Measurements from ENCODE around the gene SH2D3C.

SH2D3C gene

GRCh38 chr9:127778280-127779135 lies at the start of gene SH2D3C:
SH2D3C (minus strand) TSS chr9:127778666; CDS start chr9:127778627, 39 bp downstream.
- DNase-seq (ENCODE audit: low spot score) = no peak

GRCh38 chr9:127826253-127826913 lies 47.9 kb upstream of the SH2D3C start:
- DNase-seq (ENCODE audit: low spot score) = no peak

DNA sequence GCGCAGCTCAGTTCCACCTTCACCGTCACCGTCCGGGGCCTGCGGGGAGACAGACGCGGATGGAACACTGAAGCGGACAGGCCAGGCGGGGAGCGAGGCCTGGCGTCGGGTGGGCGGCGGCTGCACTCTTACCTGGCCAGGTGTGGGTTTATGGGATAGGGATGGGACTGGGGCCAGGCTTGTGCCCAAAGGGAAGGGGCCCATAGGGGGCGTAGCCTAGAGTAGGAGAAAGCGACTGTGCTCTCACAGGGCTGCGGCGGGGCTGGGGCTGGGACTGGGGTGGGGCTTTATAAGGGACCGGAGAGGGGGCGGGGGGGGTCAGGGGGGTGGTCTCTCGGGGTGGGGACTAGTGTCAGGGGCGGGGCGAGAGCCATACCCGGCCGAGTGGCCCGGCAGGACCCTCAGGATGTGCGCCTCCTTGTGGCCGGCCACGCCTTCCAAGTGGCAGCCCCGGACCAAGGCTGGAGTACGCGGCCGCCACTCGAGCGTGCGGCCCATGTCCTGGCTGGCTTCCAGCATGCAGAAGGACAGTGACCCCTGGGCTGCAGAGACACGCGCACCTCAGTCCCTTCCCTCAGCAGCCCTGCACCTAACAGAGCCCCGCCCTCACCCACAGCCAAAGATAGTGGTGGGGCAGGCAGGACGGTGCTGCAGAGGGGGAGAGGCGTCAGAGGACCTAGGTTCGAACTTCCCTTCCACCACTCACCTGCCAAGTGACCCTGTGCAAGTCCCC lies 47.0 kb upstream of the SH2D3C start:
- no peak for DNase-seq (ENCODE audit: low spot score)

- no peak for DNase-seq (ENCODE audit: low spot score)
These were observed 43.6 kb upstream of the SH2D3C start for GRCh38 chr9:127822108-127822507.

DNA sequence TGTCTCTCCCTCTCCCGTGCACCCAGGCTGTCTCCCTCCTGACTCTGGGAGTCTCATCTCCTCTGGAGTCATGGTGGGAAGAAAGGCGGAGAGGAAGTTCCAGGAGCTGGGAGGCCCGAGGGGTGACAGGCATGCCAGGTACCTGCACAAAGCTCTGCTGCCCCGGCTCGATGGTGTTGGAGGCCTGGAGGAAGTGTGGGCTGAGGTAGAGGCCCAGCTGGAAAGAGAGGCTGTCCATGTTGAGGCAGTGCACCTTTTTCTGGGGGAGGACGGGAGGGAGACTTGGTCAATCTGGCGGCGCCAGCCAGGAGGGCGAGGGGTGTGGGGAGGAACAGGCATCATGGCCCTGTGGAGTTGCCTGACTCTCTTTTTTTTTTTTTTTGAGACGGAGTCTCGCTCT lies 40.1 kb upstream of the SH2D3C start:
- no peak for DNase-seq (ENCODE audit: low spot score)

GRCh38 chr9:127817881-127818434 lies 39.5 kb upstream of the SH2D3C start:
- DNase-seq (ENCODE audit: low spot score) = no peak

GRCh38 chr9:127816728-127817127 lies 38.3 kb upstream of the SH2D3C start:
- no peak for DNase-seq (ENCODE audit: low spot score)

DNA sequence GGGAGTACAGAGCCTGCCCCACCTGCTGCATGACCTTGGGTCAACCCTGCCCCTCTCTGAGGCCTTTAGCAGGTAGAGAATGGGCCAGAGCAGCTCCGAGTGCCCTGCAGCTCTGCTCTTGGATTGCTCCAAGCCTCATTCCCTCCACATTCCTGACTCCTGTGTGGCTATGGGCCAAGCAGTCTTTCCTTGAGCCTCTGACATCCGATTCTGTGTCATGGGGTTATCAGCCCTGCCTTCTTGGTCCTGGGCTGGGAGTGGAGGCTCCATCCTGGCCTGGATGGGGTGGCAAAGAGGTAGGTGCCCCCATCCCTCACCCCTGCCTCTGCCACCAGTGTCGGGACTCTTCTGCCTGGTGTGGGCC lies 37.9 kb upstream of the SH2D3C start:
- DNase-seq (ENCODE audit: low spot score) = no peak

- DNase-seq (ENCODE audit: low spot score) = no peak
These were observed 37.3 kb upstream of the SH2D3C start for GRCh38 chr9:127815512-127816361.

DNA sequence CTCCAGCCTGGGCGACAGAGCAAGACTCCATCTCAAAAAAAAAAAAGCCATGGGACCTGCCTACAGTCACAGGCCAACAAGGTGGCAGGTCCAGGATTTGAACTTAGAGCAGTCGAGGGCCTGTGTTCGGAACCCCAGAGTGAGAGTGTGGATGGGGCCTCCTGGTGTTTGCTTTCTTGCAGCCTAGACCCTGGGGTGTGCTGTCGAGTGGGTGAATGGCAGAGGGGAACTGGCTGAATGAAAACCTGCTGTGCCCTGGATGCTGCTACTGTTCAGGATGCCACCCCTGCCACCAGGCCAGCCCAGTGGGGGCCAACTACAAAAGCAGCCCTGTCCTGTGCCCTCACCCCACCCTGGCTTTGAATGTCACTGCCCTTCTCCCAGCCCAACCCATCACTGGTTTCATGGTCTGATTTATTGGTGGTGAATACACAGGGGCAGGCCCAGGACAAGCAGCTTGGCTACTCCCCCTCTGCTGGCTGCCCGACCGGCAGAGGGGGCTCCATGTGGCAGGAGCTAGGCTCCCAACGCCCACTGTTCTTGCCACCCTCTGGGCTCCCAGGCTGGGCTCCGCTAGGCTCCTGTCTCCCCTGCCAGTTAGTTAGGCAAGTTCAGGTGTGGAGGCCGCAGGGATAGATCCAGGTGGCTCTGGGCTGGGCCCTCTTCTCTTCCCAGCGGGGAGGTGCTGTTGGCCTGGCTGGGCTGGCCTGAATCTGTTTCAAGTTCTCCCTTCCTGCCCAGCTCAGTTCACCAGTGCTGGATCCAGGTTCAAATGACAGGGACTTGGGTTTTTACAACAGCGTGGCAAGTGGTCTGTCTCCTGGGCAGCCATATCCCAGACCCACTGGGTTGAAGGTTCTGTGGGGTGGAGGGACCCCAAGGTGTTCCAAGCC lies 36.4 kb upstream of the SH2D3C start:
- DNase-seq (ENCODE audit: low spot score) = no peak

DNA sequence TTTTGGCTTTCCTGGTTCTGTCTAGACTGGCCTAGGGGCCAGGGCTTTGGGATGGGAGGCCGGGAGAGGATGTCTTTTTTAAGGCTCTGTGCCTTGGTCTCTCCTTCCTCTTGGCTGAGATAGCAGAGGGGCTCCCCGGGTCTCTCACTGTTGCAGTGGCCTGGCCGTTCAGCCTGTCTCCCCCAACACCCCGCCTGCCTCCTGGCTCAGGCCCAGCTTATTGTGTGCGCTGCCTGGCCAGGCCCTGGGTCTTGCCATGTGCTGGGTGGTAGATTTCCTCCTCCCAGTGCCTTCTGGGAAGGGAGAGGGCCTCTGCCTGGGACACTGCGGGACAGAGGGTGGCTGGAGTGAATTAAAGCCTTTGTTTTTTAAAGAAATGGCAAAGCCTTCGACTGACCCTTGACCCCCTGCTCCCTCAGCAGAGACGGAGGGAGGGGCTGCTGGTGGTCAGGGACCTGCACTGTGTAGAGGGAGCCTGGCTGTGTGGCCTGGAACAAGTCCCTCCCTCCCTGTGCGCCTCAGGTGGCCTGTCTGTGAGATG lies 35.3 kb upstream of the SH2D3C start:
- no peak for DNase-seq (ENCODE audit: low spot score)

DNA sequence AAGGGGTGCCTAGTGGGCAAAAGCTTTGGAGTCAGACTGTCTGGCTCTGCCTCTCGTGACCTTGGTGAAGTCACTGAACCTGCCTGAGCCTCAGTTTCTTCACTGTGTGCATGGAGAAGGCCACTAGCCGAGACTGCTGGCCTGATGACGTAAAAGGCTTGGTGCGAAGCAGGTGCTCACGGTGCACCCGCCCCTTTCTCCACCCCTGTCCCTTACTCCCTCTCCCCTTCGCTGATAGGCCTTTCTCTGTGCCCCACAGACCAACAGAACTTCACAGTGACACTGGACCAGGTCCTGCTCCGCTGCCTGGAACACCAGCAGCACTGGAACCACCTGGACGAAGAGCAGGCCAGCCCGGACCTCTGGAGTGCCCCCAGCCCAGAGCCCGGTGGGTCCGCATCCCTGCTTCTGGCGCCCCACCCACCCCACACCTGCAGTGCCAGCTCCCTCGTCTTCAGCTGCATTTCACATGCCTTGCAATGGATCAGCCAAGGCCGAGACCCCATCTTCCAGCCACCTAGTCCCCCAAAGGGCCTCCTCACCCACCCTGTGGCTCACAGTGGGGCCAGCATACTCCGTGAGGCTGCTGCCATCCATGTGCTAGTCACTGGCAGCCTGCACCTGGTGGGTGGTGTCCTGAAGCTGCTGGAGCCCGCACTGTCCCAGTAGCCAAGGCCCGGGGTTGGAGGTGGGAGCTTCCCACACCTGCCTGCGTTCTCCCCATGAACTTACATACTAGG lies 34.6 kb upstream of the SH2D3C start:
- DNase-seq (ENCODE audit: low spot score) = no peak

GRCh38 chr9:127812011-127812410 lies 33.5 kb upstream of the SH2D3C start:
- no peak for DNase-seq (ENCODE audit: low spot score)

DNA sequence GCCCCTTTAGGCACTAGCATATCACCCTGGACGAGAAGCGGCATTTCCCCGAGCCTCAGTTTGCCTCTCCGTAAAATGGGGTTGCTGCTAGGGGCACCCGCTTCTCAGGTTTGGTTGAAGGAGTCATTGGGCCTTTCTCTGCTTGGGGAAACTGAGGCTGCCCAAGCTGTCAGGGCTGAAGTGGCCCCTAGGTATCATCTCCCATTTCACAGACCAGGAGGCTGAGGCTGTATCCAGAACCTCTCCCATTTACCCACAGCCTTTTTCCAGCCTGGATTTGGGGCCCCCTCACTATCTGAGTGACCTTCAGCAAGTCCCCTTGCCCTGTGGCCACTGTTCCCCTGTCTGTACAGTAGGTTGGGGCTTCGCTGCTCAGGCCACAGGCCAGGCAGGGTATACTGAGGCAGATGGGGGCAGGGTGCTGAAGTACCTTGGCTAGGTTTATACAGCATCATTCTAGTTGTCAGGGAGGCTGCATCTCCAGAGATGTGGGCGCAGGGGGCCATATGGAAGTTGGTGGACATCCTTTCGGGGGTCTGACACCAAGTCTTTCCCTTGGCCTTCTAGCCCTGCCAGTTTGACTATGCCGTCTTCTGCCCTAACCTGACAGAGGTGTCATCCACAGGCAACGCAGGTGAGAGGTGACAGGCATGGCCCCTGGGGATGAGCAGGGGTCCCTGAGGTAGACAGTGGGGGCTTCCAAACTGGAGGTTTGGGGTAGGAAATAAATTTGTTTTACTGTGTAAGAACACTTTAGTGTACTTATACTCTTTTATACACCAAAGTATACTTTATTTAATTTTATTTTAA lies 32.1 kb upstream of the SH2D3C start:
- no peak for DNase-seq (ENCODE audit: low spot score)

DNA sequence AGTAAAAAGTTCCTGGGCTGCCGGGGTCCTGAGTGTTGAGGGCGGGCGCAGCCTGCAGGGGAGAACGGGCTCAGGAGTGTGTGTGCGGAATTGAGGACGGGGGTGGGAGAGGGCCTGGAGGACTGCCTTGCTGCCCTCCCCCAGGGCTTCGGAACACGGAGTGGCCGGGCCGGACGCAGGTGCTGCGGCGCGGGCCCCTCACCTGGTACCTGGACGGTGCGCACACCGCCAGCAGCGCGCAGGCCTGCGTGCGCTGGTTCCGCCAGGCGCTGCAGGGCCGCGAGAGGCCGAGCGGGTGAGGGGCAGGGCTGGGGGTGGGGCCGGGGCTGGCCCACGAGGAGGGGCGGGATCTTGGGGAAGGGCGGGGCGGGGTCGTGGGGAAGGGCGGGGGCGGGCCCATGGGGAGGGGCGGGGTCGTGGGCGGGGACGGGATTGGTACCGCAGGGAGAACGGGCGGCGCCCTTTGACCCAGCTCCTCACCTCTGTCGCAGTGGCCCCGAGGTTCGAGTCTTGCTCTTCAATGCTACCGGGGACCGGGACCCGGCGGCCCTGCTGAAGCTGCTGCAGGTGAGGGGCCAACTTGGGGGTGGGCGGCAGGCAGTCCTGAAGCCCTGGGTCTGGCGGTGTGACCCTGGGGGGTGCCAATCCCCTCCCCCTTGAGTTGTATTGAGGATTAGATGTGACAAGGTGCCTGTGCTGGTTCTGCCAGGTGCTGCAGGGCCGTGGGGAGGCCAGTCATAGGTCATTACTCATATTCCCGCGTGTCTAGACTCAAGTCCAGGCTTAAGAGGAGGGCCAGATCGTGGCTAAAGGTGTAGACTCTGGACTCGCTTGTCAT lies 31.3 kb upstream of the SH2D3C start:
- DNase-seq (ENCODE audit: low spot score) = no peak

- no peak for DNase-seq (ENCODE audit: low spot score)
These were observed 30.6 kb upstream of the SH2D3C start for GRCh38 chr9:127809002-127809539.

GRCh38 chr9:127808347-127809001 lies 30.0 kb upstream of the SH2D3C start:
- no peak for DNase-seq (ENCODE audit: low spot score)

Data from LoVo (cell line).